SK-N-SH treated with all-trans-retinoic acid at 6 μM for 48 hours (cell line): ENCODE measurements around the gene TTR.

Experiments used
- ATAC-seq: fragments of 200-7000 bp; cut with Tn5 transposase; 3 replicates; pipeline ENCODE4 v1.9.1; 2020; ENCODE audit warnings: mild to moderate bottlenecking, moderate library complexity
- ARNTL ChIP-seq: fragments of 450-650 bp; formaldehyde crosslinking; IDR thresholded peaks from 2 replicates; pipeline ENCODE4 v1.5.0; 2020; ENCODE audit warnings: low read depth, mild to moderate bottlenecking, moderate library complexity, borderline replicate concordance
- CREB5 ChIP-seq: fragments of 250-450 bp; sonication (Bioruptor Pico); IDR thresholded peaks from 2 replicates; pipeline ENCODE4 v1.5.1; 2020; ENCODE audit warnings: low read depth, mild to moderate bottlenecking, moderate library complexity
- CSDC2 ChIP-seq: fragments of 250-450 bp; sonication (Bioruptor Pico); IDR thresholded peaks from 2 replicates; pipeline ENCODE4 v1.5.0; 2020; ENCODE audit warnings: mild to moderate bottlenecking, moderate library complexity
- CSRNP3 ChIP-seq: fragments of 250-450 bp; sonication (Bioruptor Pico); IDR thresholded peaks from 2 replicates; pipeline ENCODE4 v1.5.1; 2021; ENCODE audit warnings: mild to moderate bottlenecking, moderate library complexity
- ESRRG ChIP-seq: fragments of 250-450 bp; sonication (Bioruptor Pico); IDR thresholded peaks from 2 replicates; pipeline ENCODE4 v1.6.1; 2021; ENCODE audit warnings: mild to moderate bottlenecking
- GLIS3 ChIP-seq: fragments of 250-450 bp; sonication (Bioruptor Pico); IDR thresholded peaks from 2 replicates; pipeline ENCODE4 v1.5.0; 2020; ENCODE audit warnings: mild to moderate bottlenecking, moderate library complexity
- ISL1 ChIP-seq: fragments of 250-450 bp; sonication (Bioruptor Pico); IDR thresholded peaks from 2 replicates; pipeline ENCODE4 v2.1.2; 2022; ENCODE audit warnings: mild to moderate bottlenecking, moderate library complexity
- PATZ1 ChIP-seq: fragments of 250-450 bp; sonication (Bioruptor Pico); IDR thresholded peaks from 2 replicates; pipeline ENCODE4 v1.8.0; 2020; ENCODE audit warnings: mild to moderate bottlenecking, moderate library complexity, borderline replicate concordance
- POU6F1 ChIP-seq: fragments of 250-450 bp; sonication (Bioruptor Pico); IDR thresholded peaks from 2 replicates; pipeline ENCODE4 v1.8.0; 2021; ENCODE audit warnings: low read depth, mild to moderate bottlenecking, moderate library complexity, borderline replicate concordance
- RARB ChIP-seq: fragments of 250-450 bp; sonication (Bioruptor Pico); IDR thresholded peaks from 2 replicates; pipeline ENCODE4 v1.8.0; 2021; ENCODE audit warnings: mild to moderate bottlenecking, moderate library complexity
- SNAI2 ChIP-seq: fragments of 250-450 bp; sonication (Bioruptor Pico); IDR thresholded peaks from 2 replicates; pipeline ENCODE4 v1.5.0; 2020; ENCODE audit warnings: mild to moderate bottlenecking, moderate library complexity
- TCF4 ChIP-seq: fragments of 250-450 bp; sonication (Bioruptor Pico); IDR thresholded peaks from 2 replicates; pipeline ENCODE4 v1.8.0; 2021; ENCODE audit warnings: mild to moderate bottlenecking, moderate library complexity, borderline replicate concordance
- TSHZ2 ChIP-seq: fragments of 250-450 bp; sonication (Bioruptor Pico); IDR thresholded peaks from 2 replicates; pipeline ENCODE4 v1.5.0; 2020; ENCODE audit warnings: mild to moderate bottlenecking, moderate library complexity
- ZC3H10 ChIP-seq: fragments of 250-450 bp; sonication (Bioruptor Pico); IDR thresholded peaks from 2 replicates; pipeline ENCODE4 v1.5.1; 2021; ENCODE audit warnings: mild to moderate bottlenecking, moderate library complexity
- ZFP3 ChIP-seq: fragments of 250-450 bp; sonication (Bioruptor Pico); IDR thresholded peaks from 2 replicates; pipeline ENCODE4 v1.5.0; 2020; ENCODE audit warnings: mild to moderate bottlenecking, moderate library complexity
- ZFP30 ChIP-seq: fragments of 450-650 bp; formaldehyde crosslinking; IDR thresholded peaks from 2 replicates; pipeline ENCODE4 v1.5.0; 2022; ENCODE audit warnings: mild to moderate bottlenecking, moderate library complexity
- ZNF565 ChIP-seq: fragments of 450-650 bp; formaldehyde crosslinking; conservative IDR thresholded peaks from 2 replicates; pipeline ENCODE4 v1.5.0; 2020; ENCODE audit warnings: low read depth, mild to moderate bottlenecking, moderate library complexity
- ZNF70 ChIP-seq: fragments of 450-650 bp; formaldehyde crosslinking; IDR thresholded peaks from 2 replicates; pipeline ENCODE4 v1.5.0; 2020; ENCODE audit warnings: mild to moderate bottlenecking, moderate library complexity
- ZNF8 ChIP-seq: fragments of 450-650 bp; formaldehyde crosslinking; IDR thresholded peaks from 2 replicates; pipeline ENCODE4 v1.5.0; 2020; ENCODE audit warnings: mild to moderate bottlenecking, moderate library complexity

TTR gene

GRCh38 chr18:31610286-31611205 is 18.9 kb downstream of the TTR start:
- peak; percentile 63; the same call in 2 of the 3 replicates for ATAC-seq
- TF ChIP-seq ZC3H10 (CRISPR knock-in tag) = no peak
- no peak for TF ChIP-seq PATZ1 (CRISPR knock-in tag)
- no peak for TF ChIP-seq CSRNP3 (CRISPR knock-in tag)
- no peak for TF ChIP-seq ZNF565 (CRISPR knock-in tag)
- no peak for TF ChIP-seq ZNF70 (CRISPR knock-in tag)
- no peak for TF ChIP-seq ARNTL (CRISPR knock-in tag)

GRCh38 chr18:31611511-31611910 is 19.8 kb downstream of the TTR start:
- ATAC-seq = no peak; the same call in 2 of the 3 replicates
- no peak for TF ChIP-seq CSDC2 (CRISPR knock-in tag)
- TF ChIP-seq TCF4 = no peak
- TF ChIP-seq ZFP3 = no peak
- TF ChIP-seq POU6F1 (CRISPR knock-in tag) = no peak
- no peak for TF ChIP-seq ZC3H10 (CRISPR knock-in tag)
- no peak for TF ChIP-seq GLIS3 (CRISPR knock-in tag)
- TF ChIP-seq SNAI2 (CRISPR knock-in tag) = no peak
- TF ChIP-seq ZNF8 (CRISPR knock-in tag) = no peak
- TF ChIP-seq ESRRG = no peak
- no peak for TF ChIP-seq RARB
- TF ChIP-seq ARNTL (CRISPR knock-in tag) = no peak
- no peak for TF ChIP-seq ZNF565 (CRISPR knock-in tag)
- no peak for TF ChIP-seq TSHZ2 (CRISPR knock-in tag)
- no peak for TF ChIP-seq CREB5 (CRISPR knock-in tag)
- TF ChIP-seq, all 23 proteins: peak for 0

GRCh38 chr18:31612124-31612523 is 20.4 kb downstream of the TTR start:
- ATAC-seq = peak; percentile 90
- TF ChIP-seq ISL1 = peak; percentile 99
- no peak for TF ChIP-seq ESRRG
- no peak for TF ChIP-seq TSHZ2 (CRISPR knock-in tag)
- no peak for TF ChIP-seq ARNTL (CRISPR knock-in tag)
- no peak for TF ChIP-seq CSRNP3 (CRISPR knock-in tag)
- no peak for TF ChIP-seq GLIS3 (CRISPR knock-in tag)
- peak; percentile 21; the same call in 1 of the 2 replicates for TF ChIP-seq TCF4
- no peak for TF ChIP-seq ZFP30 (CRISPR knock-in tag)
- TF ChIP-seq ZC3H10 (CRISPR knock-in tag) = peak; percentile 69; the same call in 1 of the 2 replicates
- TF ChIP-seq ZFP3 = no peak
- TF ChIP-seq SNAI2 (CRISPR knock-in tag) = peak; percentile 69; the same call in 1 of the 2 replicates
- TF ChIP-seq ZNF8 (CRISPR knock-in tag) = no peak
- TF ChIP-seq CREB5 (CRISPR knock-in tag) = peak; percentile 74; the same call in 1 of the 2 replicates
